Measurements from ENCODE around the gene COL5A2.

- TF ChIP-seq CTCF (IDR thresholded peaks at IDR 0.05): no peak
- no peak for TF ChIP-seq POLR2A (IDR thresholded peaks at IDR 0.05)
- no peak for TF ChIP-seq POLR2AphosphoS5 (IDR thresholded peaks at IDR 0.05)
- TF ChIP-seq EP300 (IDR thresholded peaks at IDR 0.05; ENCODE audit: low read depth): no peak
Observed at GRCh38 chr2:189192766-189193165, 13.2 kb upstream of the COL5A2 start.
